ENCODE results near the gene NPY5R.

The NPY5R gene

DNA sequence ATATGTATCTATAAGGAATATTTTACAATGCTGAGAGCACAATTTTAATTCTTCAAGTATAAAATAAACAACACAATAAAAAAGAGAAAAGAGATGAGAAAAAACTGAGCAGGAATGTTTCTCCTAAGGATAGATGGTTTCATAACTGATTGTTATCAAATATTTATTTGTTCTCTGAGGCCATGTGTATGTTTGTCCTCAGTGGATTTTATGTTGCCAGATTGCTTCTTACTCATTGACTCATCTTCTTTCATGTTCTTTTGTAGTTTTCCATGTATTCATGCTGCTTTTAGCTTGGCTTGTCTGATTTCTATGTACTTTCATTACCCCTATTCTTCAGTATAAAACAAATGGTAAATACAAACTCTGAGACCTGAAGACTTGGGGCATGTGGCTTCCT lies 41.2 kb downstream of the NPY5R start:
- no peak for DNase-seq (ENCODE audit: low read depth)

DNA sequence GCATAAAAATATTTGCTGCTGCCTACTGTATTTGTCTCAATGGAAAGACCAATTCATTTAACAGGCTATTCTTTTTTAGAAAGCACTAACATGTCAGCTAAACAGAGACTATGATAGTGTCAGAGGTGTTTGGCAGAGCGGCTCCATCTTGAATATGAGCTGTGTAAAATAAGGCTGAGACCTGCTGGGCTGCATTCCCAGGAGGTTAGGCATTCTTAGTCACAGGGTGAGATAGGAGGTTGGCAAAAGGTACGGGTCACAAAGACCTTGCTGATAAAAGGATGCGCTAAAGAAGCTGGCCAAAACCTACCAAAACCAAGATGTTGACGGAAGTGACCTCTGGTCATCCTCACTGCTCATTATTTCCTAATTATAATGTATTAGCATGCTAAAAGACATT lies 41.8 kb downstream of the NPY5R start:
- no peak for DNase-seq (ENCODE audit: low read depth)

DNA sequence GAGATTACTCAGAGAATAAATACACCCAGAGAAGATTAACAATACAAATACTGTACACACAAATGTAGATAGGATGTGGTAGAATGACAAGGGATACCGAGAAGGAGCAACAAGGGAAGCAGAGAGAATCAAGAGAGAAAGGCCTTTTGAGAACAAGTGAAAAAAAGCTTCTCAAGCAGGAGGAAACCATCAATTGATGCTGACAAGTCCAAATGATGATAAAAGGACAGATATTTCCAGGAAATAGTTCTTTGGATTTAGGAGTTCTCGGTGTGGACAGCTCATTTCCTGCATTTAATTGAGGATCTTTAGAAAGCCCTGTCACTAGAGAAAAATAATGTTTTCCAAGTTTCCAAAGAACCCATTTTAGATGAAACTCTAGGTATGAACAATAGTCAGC lies 48.1 kb downstream of the NPY5R start:
- no peak for DNase-seq (ENCODE audit: low read depth)

DNA sequence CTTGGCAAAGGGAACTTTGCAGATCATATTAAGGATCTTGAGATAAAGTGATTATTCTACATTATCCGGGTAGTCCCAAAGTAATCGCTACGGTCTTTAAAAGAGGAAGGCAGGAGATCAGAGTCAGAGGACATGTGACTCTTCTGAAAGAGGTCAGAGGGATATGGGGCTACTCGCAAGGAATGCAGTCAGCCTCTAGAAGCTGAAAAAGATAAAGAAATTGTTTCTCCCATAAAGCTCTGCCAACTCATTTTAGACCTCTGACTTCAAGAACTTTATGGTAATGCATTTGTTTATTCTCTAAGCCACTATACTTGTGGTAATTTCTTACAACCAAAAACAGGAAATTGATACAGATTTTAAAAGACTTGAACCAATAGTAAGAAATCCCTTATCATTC lies 48.6 kb downstream of the NPY5R start:
- DNase-seq (ENCODE audit: low read depth) = no peak

DNA sequence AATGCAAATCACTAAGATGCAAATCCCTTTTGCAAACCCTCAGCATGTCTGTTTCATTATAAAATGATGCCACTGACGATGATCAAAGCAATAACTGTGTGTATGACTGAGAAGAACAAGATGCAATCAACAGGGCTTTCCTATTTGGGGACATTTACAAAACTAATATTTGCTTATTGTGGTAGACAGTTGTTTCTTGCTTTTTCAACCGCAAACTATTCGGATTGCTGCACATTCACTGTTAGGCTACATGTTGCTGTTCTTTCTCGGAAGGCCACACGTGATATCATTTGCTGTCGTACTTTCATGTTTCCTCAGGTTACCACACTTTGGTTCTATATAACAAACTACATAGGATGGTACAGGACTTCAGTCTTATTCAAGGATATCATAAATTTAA lies 49.8 kb downstream of the NPY5R start:
- no peak for DNase-seq (ENCODE audit: low read depth)

DNA sequence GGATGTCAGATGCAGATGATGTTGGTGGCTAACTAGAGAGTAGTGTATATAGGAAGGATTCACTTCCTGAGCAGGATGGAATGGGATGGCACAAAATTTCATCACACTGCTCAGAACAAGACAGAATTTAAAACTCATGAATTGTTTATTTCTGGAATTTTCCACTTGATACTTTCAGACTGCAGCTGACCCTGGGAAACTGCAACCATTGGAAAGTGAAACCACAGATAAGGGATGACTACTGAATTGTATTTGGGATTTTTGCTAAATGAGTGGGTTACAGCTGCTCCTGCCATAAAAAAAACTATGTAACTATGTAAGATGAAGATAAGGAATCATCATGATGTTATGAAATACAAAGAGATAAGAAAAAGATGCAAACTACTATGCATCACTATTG lies 51.4 kb downstream of the NPY5R start:
- DNase-seq (ENCODE audit: low read depth) = no peak

DNA sequence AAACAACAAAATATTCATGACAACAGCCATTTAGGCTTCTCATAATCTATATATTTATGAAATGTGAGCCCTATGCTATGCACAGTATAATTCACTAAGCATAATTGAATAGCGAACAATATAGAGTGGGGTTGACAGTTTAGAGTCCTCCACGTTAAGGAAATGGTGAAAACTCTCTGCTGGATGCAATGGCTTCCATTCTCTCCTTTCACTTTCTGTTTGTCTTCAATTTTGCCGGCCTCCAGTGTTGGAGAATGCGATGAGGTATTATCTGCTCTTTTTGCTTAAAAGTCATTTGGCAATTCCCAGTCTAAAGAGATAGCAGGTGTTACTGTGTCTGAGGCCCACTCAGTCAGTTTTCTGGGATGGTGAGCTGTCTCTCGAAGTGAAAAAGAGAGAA lies 52.1 kb downstream of the NPY5R start:
- no peak for DNase-seq (ENCODE audit: low read depth)

DNA sequence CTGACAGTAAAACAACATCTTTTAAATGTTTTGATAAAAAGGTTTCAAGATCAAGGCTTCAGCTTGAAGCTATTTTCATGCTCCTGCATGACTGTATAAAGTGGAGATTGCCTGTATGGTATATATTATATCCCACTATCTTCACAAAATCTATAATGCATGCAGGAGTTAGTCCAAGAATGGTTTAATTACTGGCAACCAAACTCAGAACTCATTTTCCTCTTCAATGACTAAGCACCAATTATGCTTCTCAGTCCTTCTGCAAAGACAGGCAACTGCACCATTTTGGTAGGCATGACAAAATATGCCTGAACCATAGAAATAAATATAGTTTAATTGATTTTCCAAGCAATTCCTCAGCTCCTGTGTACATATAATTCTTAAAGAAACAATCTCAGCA lies 54.5 kb downstream of the NPY5R start:
- no peak for DNase-seq (ENCODE audit: low read depth)

DNA sequence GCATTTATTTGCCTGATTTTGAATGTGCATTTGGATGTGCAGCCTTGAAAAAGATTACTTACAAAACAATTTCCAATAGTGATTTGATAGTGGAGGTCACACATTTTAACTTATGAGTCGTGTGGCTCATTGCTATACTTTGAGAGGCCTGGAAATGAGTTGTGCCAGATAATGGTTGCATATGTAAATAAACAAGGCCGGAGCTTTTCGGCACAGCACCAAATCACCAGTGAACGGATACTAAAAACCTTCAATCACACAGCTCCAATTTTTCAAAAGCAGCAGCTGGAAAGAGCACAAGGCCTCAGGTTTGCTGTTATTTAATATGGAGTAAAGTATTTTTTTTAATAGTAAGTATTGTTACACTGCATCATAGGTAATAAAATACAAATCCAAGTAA lies 57.2 kb downstream of the NPY5R start:
- no peak for DNase-seq (ENCODE audit: low read depth)
